ENCODE measurements around the gene CLEC16A. TPM values are rescaled to one million over a fixed set of nuclear protein-coding genes. Genes with fewer than 3 reads are reported as not detected.

The CLEC16A gene
- total and polyA plus RNA-seq, 2 donors (not counting 1 experiment from before 2014, with no cell fraction given), result 21.9 to 79.5 TPM

GRCh38 chr16:10934325-10935107 lies 9.8 kb upstream of the CLEC16A start:
- WGBS (ENCODE audit: insufficient coverage), result 100% methylated on average over 8 of the region's 13 CpGs
- TF ChIP-seq CTCF (IDR thresholded peaks at IDR 0.05), result no peak
- TF ChIP-seq EZH2 (IDR thresholded peaks at IDR 0.05; ENCODE audit: borderline replicate concordance, insufficient read depth, low read depth, low read length, poor library complexity, severe bottlenecking), result no peak
- no peak overlapping the region for H3K4me3 ChIP-seq (ENCODE audit: control extremely low read depth in 1 of 5, extremely low read depth in 1 of 5, insufficient read depth in 1 of 5, low read depth in 2 of 5, low read length in 4 of 5)
- no peaks in the 10 kb centered on the region for H3K27me3 ChIP-seq (replicated peaks in 1 of 4; ENCODE audit: control extremely low read depth in 1 of 4, control insufficient read depth in 3 of 4, insufficient read depth in 4 of 4, low read length in 3 of 4)
- ATAC-seq (ENCODE audit: low read depth) (no peak), DNase-seq (no peak)
- no peak overlapping the region for H3K4me2 ChIP-seq (replicated peaks; ENCODE audit: low read depth, low read length, poor library complexity, severe bottlenecking)
- peaks cover 33 to 70% of the 10 kb centered on the region in 2 donors for H3K4me1 ChIP-seq (ENCODE audit: control insufficient read depth in 2 of 2, insufficient read depth in 2 of 2, low read length in 2 of 2)
- H3K36me3 ChIP-seq (replicated peaks in 1 of 2; ENCODE audit: control extremely low read depth in 1 of 2, control insufficient read depth in 1 of 2, extremely low read depth in 1 of 2, insufficient read depth in 2 of 2, low read length in 1 of 2), result peaks cover 0 to 51% of the 10 kb centered on the region in 2 experiments
- peaks cover 93% of the 10 kb centered on the region for H4K20me1 ChIP-seq (ENCODE audit: control insufficient read depth, insufficient read depth, low read length, poor library complexity, severe bottlenecking)
- intact Hi-C loops (cut with micrococcal nuclease), result no loop called here
- H3K9me3 ChIP-seq (ENCODE audit: control extremely low read depth in 1 of 3, control insufficient read depth in 2 of 3, insufficient read depth in 1 of 3, low read length in 2 of 3), result no peaks in the 10 kb centered on the region
- Mint-ChIP-seq H3K27me3 (no peaks in the 10 kb centered on the region), H3K9me3 (ENCODE audit: insufficient read depth) (no peaks in the 10 kb centered on the region), H3K27ac (peak overlapping the region; percentile 71), H3K4me1 (peaks cover 84% of the 10 kb centered on the region), H3K4me3 (no peak overlapping the region)
- peak overlapping the region in 1 of 2 donors; percentile 18 for H3K27ac ChIP-seq (ENCODE audit: low read length in 2 of 2)
- H3K9ac ChIP-seq (ENCODE audit: low read length), result no peak overlapping the region
- POLR2A ChIA-PET, result interaction anchor here (0.6 kb wide), 1 partner anchor 24 kb away, joined by 3 read pairs; no protein-coding TSS in a partner anchor
- H2AFZ ChIP-seq (ENCODE audit: insufficient read depth, low read depth, low read length, poor library complexity, severe bottlenecking), result no peak overlapping the region
- H3K79me2 ChIP-seq (ENCODE audit: control insufficient read depth, insufficient read depth, low read length), result peaks cover 9% of the 10 kb centered on the region
- CTCF ChIA-PET, result no interaction called here
